Left renal cortex interstitium (tissue), 4 donors: ENCODE measurements around the gene CCDC182. TPM values are rescaled to one million over a fixed set of nuclear protein-coding genes. Genes with fewer than 3 reads are reported as not detected.

Experiments
- DNase-seq, 4 donors: peaks; one replicate each; pipeline ENCODE4 v3.0.0-alpha.2; 2013; ENCODE audit warnings: low read depth in 4 of 4, low spot score in 2 of 4, missing footprints in 1 of 4
- polyA plus RNA-seq, 4 donors: library from polyadenylated mRNA; unstranded; fragments of 120-200 nt; gene quantifications; one replicate each; pipeline ENCODE4 v1.2.1, GENCODE V29; 2013; ENCODE audit not compliant: insufficient read length in 4 of 4

Gene CCDC182
- polyA plus RNA-seq, 4 donors: 0.13 TPM; not detected in 3

DNA sequence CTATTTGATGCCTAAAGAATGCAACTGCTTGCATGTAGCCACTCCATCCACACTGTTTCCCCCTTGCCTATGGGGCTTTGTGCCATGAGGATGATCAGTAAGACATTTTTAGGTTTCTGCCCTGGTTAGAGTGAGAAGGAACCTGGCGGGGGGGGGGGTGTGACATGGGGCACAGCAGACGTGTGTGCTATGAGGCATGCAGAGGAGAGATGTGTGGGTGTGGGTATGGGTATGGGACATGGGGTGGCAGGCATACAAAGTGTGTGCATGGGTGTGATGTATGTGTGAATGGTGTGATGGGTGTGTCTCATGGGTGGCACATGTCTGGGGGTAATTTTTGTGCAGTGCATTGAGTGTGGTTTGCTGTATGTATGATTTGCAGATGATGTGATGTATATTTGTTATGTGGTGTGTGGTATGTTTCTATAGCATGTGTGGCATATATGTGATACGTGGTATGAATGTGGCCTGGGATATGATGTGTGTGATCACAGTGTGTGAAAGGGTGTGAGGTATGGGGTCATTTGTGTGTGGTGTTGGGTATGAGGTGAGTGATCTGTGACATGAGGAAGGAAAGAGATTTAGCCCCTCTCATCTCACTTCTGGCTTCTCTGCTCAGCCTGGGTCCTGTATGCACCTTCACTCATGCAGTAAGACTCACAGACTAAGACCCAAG, 14.9 kb downstream of the CCDC182 start:
- no peak for DNase-seq

GRCh38 chr17:57727630-57728175, 17.4 kb downstream of the CCDC182 start:
- no peak for DNase-seq

DNA sequence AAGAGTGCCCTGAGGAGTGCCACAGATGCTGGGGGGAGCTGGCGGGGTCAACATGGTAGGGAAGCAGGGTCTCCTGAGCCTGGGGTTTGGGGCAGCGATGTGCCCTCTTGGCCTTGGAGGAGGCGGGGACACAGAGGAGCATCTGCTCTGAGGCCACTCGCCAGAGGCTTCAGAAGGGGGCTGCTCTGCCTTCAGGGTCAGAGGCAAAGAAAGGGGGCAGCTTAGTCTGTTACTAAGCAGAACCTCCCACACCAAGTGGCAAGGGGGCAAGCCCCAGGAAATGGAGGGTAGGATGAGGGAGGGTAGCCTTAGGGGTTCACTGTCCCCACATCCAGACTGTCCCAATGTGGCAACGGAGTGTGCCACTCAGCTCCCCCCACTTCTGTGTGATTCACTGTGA, 18.3 kb downstream of the CCDC182 start:
- no peak for DNase-seq

DNA sequence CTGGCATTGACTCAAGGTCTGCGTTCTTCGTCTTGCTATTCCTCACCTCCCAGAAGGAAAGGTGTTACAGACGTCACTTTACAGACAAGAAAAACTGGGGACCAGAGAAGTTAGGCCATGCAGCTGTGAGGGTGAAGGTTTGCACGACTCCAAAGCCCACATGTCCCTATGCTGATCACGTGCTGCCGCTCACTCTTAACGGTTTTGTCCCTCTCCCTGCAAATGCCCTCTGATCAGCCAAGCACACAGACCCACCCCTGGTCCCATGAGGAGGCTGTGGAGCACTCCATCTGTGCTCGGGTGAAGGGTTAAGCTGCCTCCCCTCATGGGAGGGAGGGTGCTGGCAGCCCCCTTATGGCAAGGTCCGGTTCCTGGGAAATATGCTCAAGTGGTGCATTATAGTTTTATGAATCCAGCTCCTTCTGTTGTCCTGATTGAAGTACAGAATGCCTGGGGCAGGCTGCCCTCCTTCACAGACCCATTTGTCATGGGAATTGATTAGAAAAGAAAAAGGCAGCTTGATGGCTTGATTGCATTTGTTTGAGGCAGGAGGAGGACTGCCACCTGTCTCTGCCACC, 18.8 kb downstream of the CCDC182 start:
- DNase-seq: no peak

GRCh38 chr17:57724729-57725125, 20.4 kb downstream of the CCDC182 start:
- DNase-seq: no peak

DNA sequence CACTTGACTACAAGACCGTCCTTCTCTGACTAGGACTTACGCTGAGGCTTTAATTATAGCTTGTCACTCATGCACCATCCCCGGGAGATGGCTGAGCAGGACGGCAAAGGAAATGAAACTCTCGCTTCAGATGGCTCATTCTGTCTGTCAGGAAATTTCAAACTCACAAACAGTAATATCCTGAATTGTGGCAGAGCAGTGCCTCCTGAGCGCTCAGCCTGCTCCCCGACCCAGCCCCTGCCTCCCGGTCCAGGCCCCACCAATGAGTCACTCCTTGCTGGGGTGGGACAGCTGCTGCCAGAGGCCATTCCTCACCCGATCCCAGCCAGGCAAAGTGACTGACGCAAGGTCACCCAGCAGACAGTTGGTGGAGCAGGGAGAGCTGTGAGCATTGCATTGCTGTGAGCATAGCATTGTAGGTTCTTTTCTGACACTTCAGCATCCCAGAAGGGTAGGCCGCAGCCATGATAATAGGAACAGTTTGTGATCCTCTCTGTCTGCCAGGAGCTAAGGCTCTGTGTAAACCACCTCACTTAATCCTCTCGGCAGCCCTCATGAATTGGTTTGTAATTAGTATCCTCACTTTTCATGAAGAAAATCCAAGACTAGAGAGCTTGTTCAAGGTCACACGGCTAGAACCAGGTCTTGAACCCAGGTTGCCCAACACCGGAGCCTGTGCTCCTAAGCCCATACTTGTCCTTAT, 20.9 kb downstream of the CCDC182 start:
- DNase-seq: no peak

GRCh38 chr17:57723427-57724025, 21.6 kb downstream of the CCDC182 start:
- DNase-seq: no peak

DNA sequence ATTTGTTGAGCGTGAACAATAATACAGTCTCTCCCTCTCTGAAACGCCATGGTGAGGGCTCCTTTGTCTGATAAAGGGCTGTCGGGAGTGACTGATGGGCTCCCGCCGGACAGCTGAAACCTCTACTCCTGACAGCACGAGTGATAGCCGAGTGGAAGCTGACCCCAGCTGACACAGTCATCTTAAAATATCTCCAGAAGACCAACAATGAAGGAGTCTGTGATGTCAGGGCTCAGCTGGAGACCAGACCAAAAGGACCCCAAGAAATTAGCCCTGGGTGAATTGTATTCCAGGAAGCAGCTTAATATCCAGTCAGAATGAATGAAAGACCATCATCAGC, 22.4 kb downstream of the CCDC182 start:
- no peak for DNase-seq

DNA sequence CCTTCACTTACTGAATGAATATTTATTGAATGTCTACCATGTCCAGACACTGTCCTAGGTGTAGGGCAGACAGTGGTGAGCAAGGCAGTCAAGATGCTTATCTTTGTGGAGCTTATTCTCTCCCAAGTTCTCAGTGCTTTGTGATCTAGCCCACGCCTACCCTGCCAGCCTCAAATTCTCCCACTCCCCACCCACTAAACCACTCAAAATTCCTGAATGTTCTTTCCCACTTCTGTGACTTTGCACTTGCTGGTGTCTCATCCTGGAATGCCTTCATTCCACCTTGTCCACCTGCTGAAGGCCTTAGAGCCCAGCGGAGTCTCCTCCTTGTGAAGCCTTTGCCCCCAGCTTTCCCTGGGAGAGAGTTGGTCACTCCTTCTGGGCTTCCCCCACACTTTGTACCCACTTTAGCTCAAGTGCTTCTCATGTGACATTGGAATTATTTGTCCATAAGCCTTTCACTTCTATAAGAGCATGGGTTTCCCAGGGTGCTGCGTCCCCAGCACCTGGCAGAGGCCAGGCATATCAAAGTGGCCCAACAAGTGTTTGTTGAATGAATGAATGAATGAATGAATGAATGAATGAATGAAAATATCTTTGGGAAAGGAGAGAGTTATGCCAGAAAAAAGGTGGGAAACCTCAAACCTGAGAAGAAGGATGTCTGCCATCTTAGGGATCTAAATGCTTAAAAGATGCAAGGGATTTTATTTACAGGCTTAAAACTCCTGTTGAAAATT, 23.0 kb downstream of the CCDC182 start:
- DNase-seq: no peak

- DNase-seq: no peak
Observed at GRCh38 chr17:57720386-57721035, 24.6 kb downstream of the CCDC182 start.

- DNase-seq: no peak
Observed at GRCh38 chr17:57718878-57719277, 26.2 kb downstream of the CCDC182 start.

- DNase-seq: no peak
Observed at GRCh38 chr17:57715981-57716380, 29.1 kb downstream of the CCDC182 start.

DNA sequence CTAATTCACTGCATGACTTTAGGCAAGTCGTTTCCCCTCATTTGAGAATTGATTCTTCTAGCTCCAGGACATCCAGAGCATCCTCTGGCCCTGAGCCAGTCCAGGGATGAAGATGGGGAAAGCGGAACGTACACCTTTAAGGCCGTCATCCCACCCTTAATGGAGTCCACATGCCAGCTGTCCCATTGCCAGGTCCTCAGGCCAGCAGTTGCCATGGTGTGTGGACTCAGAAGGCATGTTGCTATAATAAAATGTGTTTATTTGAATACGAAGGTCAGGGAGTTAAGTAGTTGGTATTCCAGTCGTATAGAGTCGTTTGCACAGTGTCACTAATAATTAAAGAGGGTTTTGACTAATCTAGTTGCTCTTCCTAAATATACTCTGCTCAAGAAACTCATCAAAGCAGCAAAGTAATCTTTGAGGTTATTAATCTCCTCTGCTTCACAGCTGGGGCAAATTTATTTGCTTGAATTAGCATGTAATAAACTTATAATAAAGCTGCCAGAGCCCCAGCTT, 30.4 kb downstream of the CCDC182 start:
- DNase-seq: no peak

- no peak for DNase-seq
Observed at GRCh38 chr17:57713140-57713539, 32.0 kb downstream of the CCDC182 start.

DNA sequence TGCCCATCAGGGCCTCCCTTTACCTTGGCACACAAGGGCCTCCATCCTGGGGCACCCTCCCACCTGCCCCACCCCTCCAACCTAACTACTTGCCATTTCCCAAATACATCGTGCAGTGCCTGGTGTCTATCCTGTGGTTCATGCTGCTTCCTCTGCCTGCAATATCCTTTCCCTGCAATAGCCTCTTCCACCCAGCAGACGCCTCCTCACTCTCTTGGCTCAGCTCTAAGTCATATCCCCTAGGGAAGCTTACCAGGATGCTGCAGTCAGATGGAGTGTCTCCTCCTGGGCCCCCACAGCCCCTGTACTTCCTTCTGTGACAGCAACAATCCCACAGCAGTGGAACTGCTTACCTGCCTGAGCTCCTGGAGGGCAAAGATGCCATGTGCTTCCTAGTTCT, 36.7 kb downstream of the CCDC182 start:
- no peak for DNase-seq

DNA sequence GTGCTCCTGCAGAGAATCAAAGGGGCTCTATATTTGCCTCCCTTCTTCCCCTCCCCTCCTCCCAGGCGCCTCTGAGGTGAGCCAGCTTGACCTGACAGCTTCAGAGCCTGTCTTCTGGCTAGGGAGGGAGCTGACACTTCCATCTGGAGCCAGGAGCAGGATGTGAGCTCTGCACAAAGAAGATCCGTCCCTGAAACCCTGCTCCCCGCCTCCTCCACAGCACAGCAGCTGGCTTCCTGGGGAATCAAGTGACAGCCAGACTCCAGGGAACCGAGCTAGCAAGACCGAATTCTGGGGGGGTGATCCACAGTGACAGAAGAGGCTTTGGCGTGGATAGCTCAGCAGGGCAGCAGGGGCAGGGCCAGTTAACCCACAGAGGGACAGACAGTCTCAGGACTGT, 37.2 kb downstream of the CCDC182 start:
- DNase-seq: peak in 2 of 4 donors; percentile 67 to 79

GRCh38 chr17:57706761-57707160, 38.3 kb downstream of the CCDC182 start:
- DNase-seq: no peak

DNA sequence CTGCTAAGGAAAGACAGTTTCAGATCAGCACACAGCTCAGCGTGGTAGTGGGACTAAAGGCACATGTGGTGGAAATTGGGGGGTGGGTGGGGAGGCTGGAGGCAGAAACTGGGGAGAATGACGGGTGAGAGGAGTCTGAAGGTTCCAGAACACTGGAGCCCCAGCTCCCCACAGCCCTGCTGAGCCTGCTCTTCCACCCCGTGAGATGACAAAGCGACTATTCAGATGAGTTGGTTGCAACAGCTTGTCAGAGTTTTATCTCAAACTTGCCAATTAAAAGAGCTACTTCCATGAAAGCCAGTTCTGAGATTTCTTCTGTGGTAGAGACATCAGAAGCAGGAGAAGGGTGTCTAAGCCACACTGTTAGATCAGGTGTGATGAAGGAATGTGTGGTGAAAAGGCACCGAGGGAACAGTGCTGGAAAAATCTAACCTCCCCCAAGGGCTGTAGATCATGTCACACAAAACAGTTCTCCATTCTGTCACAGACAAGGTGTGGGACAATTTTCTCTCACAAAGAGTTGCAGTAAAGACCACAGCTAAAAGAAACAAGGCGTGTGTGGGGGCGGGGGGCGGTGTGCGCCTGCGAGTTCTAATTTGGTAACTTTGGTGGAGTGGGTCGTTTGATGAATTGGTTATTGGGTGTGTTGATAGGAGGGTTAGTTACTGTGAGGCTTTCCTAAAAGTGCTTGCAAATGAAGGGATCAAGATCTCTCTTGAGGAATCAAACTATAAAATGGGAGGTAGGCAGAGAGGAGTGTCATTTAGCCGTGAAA, 39.0 kb downstream of the CCDC182 start:
- no peak for DNase-seq

DNA sequence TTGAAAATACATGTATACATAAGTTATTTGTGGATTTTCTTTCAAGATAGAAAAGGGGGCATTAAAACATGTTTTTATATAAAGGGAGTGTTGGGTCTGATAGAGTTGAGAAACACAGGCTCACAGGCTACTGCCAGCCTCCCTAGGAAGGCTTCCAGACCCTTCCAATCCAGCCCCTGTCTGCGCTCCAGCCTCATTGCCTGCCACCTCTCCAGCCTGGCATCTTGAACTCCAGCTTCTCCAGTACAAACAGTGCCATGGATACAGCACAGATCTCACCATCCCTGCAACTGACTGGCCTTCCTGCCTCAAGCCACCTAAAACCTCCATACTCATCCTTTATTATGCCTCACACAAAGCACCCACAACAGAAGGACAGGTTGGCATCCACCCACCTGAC, 40.7 kb downstream of the CCDC182 start:
- no peak for DNase-seq
